H9 (cell line): ENCODE results near the gene NFKB1. TPM values are rescaled to one million over a fixed set of nuclear protein-coding genes. Genes with fewer than 3 reads are reported as not detected.

Source experiments
- DNase-seq: peaks from one replicate; pipeline ENCODE4 v3.0.0-alpha.2; 2017
- H2AFZ ChIP-seq: one replicate; pipeline ENCODE4 v1.6.1; 2013; ENCODE audit warnings: mild to moderate bottlenecking, low read length, control low read depth, moderate library complexity
- H2AK5ac ChIP-seq: 2 replicates; pipeline ENCODE4 v1.6.1; 2013; ENCODE audit warnings: low read length, control low read depth, mixed read lengths; ENCODE audit not compliant: insufficient read length
- H2BK120ac ChIP-seq: one replicate; pipeline ENCODE4 v1.6.1; 2013; ENCODE audit warnings: low read depth, mild to moderate bottlenecking, low read length, control low read depth, inconsistent platforms; ENCODE audit not compliant: poor library complexity, severe bottlenecking
- H2BK12ac ChIP-seq: 2 replicates; pipeline ENCODE4 v1.6.1; 2013; ENCODE audit warnings: low read length, control low read depth, mixed read lengths, low read depth; ENCODE audit not compliant: insufficient read length
- H2BK15ac ChIP-seq: 2 replicates; pipeline ENCODE4 v1.6.1; 2013; ENCODE audit warnings: low read depth, low read length, control low read depth
- H2BK20ac ChIP-seq: one replicate; pipeline ENCODE4 v1.6.1; 2013; ENCODE audit warnings: low read depth, mild to moderate bottlenecking, low read length, control low read depth, inconsistent platforms; ENCODE audit not compliant: poor library complexity, severe bottlenecking
- H2BK5ac ChIP-seq: 2 replicates; pipeline ENCODE4 v1.6.1; 2013; ENCODE audit warnings: low read length, control low read depth, mixed read lengths; ENCODE audit not compliant: insufficient read length
- H3K14ac ChIP-seq: 2 replicates; pipeline ENCODE4 v1.6.1; 2013; ENCODE audit warnings: low read length, control low read depth; ENCODE audit not compliant: insufficient read depth
- H3K18ac ChIP-seq: 2 replicates; pipeline ENCODE4 v1.6.1; 2013; ENCODE audit warnings: low read depth, mild to moderate bottlenecking, mixed read lengths, low read length, control low read depth; ENCODE audit not compliant: insufficient read length
- H3K23ac ChIP-seq: 2 replicates; pipeline ENCODE4 v1.6.1; 2013; ENCODE audit warnings: low read length, control low read depth, mixed read lengths, low read depth; ENCODE audit not compliant: insufficient read length
- H3K23me2 ChIP-seq: 2 replicates; pipeline ENCODE4 v1.6.1; 2013; ENCODE audit warnings: low read depth, mild to moderate bottlenecking, mixed read lengths, low read length, control low read depth; ENCODE audit not compliant: insufficient read length, poor library complexity, severe bottlenecking
- H3K27ac ChIP-seq: 2 replicates; pipeline ENCODE4 v1.5.1; 2013; ENCODE audit warnings: low read length, control low read depth, mixed read lengths, low read depth; ENCODE audit not compliant: insufficient read length
- H3K27me3 ChIP-seq: 2 replicates; pipeline ENCODE4 v1.6.1; 2013; ENCODE audit warnings: low read length, control low read depth, inconsistent platforms; ENCODE audit not compliant: insufficient read depth
- H3K4ac ChIP-seq: 2 replicates; pipeline ENCODE4 v1.6.1; 2013; ENCODE audit warnings: low read depth, mild to moderate bottlenecking, control low read depth, inconsistent platforms, low read length, moderate library complexity
- H3K4me1 ChIP-seq: 2 replicates; pipeline ENCODE4 v1.6.1; 2013; ENCODE audit warnings: low read length, control low read depth, inconsistent platforms; ENCODE audit not compliant: insufficient read depth
- H3K4me2 ChIP-seq: 2 replicates; pipeline ENCODE4 v1.6.1; 2013; ENCODE audit warnings: low read length, control low read depth, mixed read lengths; ENCODE audit not compliant: insufficient read length, insufficient read depth
- H3K56ac ChIP-seq: 2 replicates; pipeline ENCODE4 v1.6.1; 2013; ENCODE audit warnings: low read depth, mild to moderate bottlenecking, mixed read lengths, low read length, control low read depth; ENCODE audit not compliant: insufficient read length
- H3K79me1 ChIP-seq: 2 replicates; pipeline ENCODE4 v1.6.1; 2013; ENCODE audit warnings: low read depth, mild to moderate bottlenecking, moderate library complexity, low read length, control low read depth, inconsistent platforms; ENCODE audit not compliant: insufficient read depth, poor library complexity, severe bottlenecking
- H3K79me2 ChIP-seq: 2 replicates; pipeline ENCODE4 v1.6.1; 2013; ENCODE audit warnings: low read length, control low read depth, inconsistent platforms; ENCODE audit not compliant: insufficient read depth
- H3K9ac ChIP-seq: 2 replicates; pipeline ENCODE4 v1.6.1; 2013; ENCODE audit warnings: low read length, control low read depth, mixed read lengths; ENCODE audit not compliant: insufficient read length; ENCODE audit errors: extremely low read depth
- H3K9me3 ChIP-seq: one replicate; pipeline ENCODE4 v1.6.1; 2013; ENCODE audit warnings: low read depth, low read length, inconsistent platforms; ENCODE audit not compliant: control insufficient read depth
- H3T11ph ChIP-seq: one replicate; pipeline ENCODE4 v1.6.1; 2013; ENCODE audit warnings: mild to moderate bottlenecking, low read length, control low read depth, inconsistent platforms
- H4K20me1 ChIP-seq: one replicate; pipeline ENCODE4 v1.6.1; 2013; ENCODE audit not compliant: control insufficient read depth, insufficient read length, insufficient read depth
- H4K5ac ChIP-seq: 2 replicates; pipeline ENCODE4 v1.6.1; 2013; ENCODE audit warnings: low read depth, mild to moderate bottlenecking, mixed read lengths, low read length, control low read depth; ENCODE audit not compliant: insufficient read length
- H4K8ac ChIP-seq: replicated peaks from 2 replicates; pipeline ENCODE4 v1.6.1; 2013; ENCODE audit warnings: low read length, control low read depth, mixed read lengths, low read depth; ENCODE audit not compliant: insufficient read length
- H4K91ac ChIP-seq: 2 replicates; pipeline ENCODE4 v1.6.1; 2013; ENCODE audit warnings: low read depth, mild to moderate bottlenecking, moderate library complexity, mixed read lengths, low read length, control low read depth; ENCODE audit not compliant: insufficient read length
- H3K27ac Mint-ChIP-seq, 3 experiments: 2 replicates in 2 of 3; 3 replicates in 1 of 3; pipeline ENCODE4 v1.8.0; 2020 to 2021; ENCODE audit warnings: mixed read lengths in 3 of 3, mild to moderate bottlenecking in 1 of 3, moderate library complexity in 1 of 3
- H3K27me3 Mint-ChIP-seq: 2 replicates; pipeline ENCODE4 v1.8.0; 2021; ENCODE audit warnings: low read depth, mild to moderate bottlenecking, moderate library complexity, mixed read lengths
- H3K36me3 Mint-ChIP-seq, 3 experiments: 2 replicates in 2 of 3; 3 replicates in 1 of 3; pipeline ENCODE4 v1.8.0; 2020 to 2021; ENCODE audit warnings: low read depth in 3 of 3, mixed read lengths in 3 of 3; ENCODE audit not compliant: insufficient read depth in 1 of 3
- H3K4me1 Mint-ChIP-seq, 2 experiments: 2 replicates each; pipeline ENCODE4 v1.8.0; 2020; ENCODE audit warnings: mixed read lengths in 2 of 2
- H3K4me3 Mint-ChIP-seq, 2 experiments: 2 replicates in 1 of 2; 3 replicates in 1 of 2; pipeline ENCODE4 v1.8.0; 2020 to 2021; ENCODE audit warnings: mild to moderate bottlenecking in 2 of 2, mixed read lengths in 2 of 2, moderate library complexity in 1 of 2
- H3K9me3 Mint-ChIP-seq, 2 experiments: 2 replicates in 1 of 2; 3 replicates in 1 of 2; pipeline ENCODE4 v1.8.0; 2020; ENCODE audit warnings: mild to moderate bottlenecking in 2 of 2, mixed read lengths in 2 of 2, moderate library complexity in 1 of 2
- CTCF ChIP-seq: fragments of 200-600 bp; sonication (generic); conservative IDR thresholded peaks from 3 replicates; pipeline ENCODE4 v1.8.0; 2021; ENCODE audit warnings: antibody characterized with exemption, mild to moderate bottlenecking
- WGBS: extraction: QIAGEN DNeasy Blood & Tissue Kit; methylation state at CpG from one replicate; pipeline ENCODE4 v1.1.7; 2013; ENCODE audit warnings: missing lambda C conversion rate, low lambda C conversion rate, mixed read lengths; ENCODE audit not compliant: insufficient read length; ENCODE audit errors: extremely low coverage; 5-methylcytosine and 5-hydroxymethylcytosine counted together
- total RNA-seq: library from RNA; stranded (reverse); gene quantifications from 2 replicates; pipeline ENCODE4 v1.2.1, GENCODE V29; 2021

The NFKB1 gene
- total RNA-seq, 1 experiment from 2014 or later, result 5.7 TPM

DNA sequence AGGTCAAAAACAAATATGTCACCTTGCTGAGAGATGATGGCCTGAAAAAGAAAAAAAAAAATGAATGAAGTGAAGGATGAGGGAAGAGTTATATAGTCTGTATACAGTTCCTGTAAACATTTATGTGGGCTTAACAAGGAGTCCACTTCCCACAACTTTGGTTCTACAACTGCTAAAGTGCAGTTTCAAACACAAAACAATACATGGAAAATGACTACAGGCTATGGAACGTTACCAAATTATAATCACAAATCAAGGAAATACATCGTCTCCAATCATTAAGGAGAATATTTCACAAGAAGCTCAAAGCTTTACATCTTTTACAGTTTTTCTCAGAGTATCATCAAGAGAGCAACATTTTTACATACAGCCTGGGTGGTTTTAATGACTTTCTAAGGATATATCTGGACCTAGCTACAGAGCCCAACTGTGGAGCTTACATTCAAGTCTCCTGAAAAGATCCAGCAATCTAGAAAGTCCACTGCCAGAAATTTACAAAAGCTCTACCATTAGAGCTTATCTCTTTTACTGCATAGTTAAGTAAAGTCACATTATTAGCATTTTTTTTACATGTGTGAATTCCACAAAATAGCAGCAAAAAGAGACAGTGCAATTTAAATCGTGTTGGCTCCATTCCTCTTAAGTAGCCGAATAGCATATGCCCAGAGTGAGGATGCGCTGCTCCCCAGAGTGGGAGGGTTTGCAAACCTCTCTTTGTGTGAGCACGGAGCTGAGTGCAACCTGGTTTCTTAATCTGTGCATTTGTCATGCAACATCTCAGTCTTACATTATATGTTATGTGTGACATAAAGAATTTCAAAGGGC, 131.3 kb downstream of the NFKB1 start:
- Histone ChIP-seq H2AK5ac (no peak overlapping the region), H3K27me3 (no peaks in the 10 kb centered on the region), H2BK5ac (no peak overlapping the region), H2BK20ac (no peak overlapping the region), H3K4ac (no peak overlapping the region), H4K20me1 (no peaks in the 10 kb centered on the region), H3K27ac (no peak overlapping the region), H3K23me2 (no peaks in the 10 kb centered on the region), H3T11ph (no peak overlapping the region), H3K9me3 (no peaks in the 10 kb centered on the region), H3K56ac (no peak overlapping the region), H4K8ac (no peak overlapping the region), H3K14ac (no peak overlapping the region), H3K79me1 (no peaks in the 10 kb centered on the region), H2BK12ac (no peak overlapping the region), H3K23ac (no peak overlapping the region), H3K4me1 (no peaks in the 10 kb centered on the region), H4K91ac (no peak overlapping the region), H3K18ac (no peak overlapping the region), H3K79me2 (no peaks in the 10 kb centered on the region), H3K4me2 (no peak overlapping the region), H3K9ac (no peak overlapping the region), H2BK15ac (no peak overlapping the region), H2AFZ (no peak overlapping the region), H2BK120ac (no peak overlapping the region), H4K5ac (no peak overlapping the region)
- peaks cover 5 to 22% (median 7%) of the 10 kb centered on the region in 3 experiments for H3K36me3 Mint-ChIP-seq
- no peaks in the 10 kb centered on the region for H3K9me3 Mint-ChIP-seq
- no peak overlapping the region for H3K4me3 Mint-ChIP-seq
- no peaks in the 10 kb centered on the region for H3K4me1 Mint-ChIP-seq
- no CpG with 5 or more reads among the region's 6 CpGs for WGBS
- TF ChIP-seq CTCF, result no peak
- no peak overlapping the region for H3K27ac Mint-ChIP-seq
- H3K27me3 Mint-ChIP-seq, result no peaks in the 10 kb centered on the region
- no peak for DNase-seq
